Skin epidermis (tissue), 12 donors: ENCODE measurements around the gene PPT1.
A peak's percentile ranks its signal among the peaks of the same experiment; 100 is the strongest.
"Not testable (repeated sequence)": the region's sequence is repeated elsewhere in the genome, so short reads cannot be mapped to it uniquely, and the experiment has no call there.

Experiments
- H3K27ac ChIP-seq, 21 experiments: fragments of 200-600 bp; sonication (generic) in 11 of 21; one replicate each; pipeline ENCODE4 v1.5.0; 2020; ENCODE audit warnings: mild to moderate bottlenecking in 3 of 21, inconsistent platforms in 2 of 21, moderate library complexity in 2 of 21
- H3K4me3 ChIP-seq, 7 experiments: fragments of 200-600 bp; sonication (generic) in 2 of 7; one replicate each; pipeline ENCODE4 v1.5.0; 2020; ENCODE audit warnings: inconsistent platforms in 2 of 7, mild to moderate bottlenecking in 2 of 7, moderate library complexity in 1 of 7

The PPT1 gene

DNA sequence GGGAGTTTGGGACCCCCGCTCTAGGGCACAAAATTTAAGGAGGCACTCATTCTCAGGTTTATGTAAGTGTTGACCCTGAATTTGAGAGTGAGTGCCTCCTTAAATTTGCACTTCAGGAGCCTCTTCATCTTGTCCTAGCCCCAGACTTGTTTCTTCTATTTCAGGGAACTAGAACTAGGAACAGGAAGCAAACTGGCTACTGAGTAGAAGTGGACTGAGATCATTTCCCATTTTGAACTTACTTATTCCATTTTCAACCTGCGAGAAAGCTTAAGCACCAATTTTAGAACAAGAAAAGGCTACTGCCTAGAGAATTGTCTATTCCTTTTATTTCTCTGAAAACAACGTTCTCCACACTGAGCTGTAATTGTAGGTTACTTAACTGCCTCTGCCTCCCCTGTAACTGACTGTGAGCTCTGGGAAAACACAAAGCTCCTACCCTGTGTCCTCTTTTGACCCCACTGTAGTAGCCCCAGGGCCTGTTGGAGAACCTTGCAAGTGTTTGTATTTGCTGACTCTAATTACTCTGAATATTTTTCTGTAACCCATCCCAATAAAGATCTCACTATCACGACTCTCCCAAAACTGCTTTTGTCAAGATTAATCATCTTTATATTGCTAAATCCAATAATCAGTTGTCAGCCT lies 2.5 kb downstream of the PPT1 start:
- Histone ChIP-seq H3K27ac (peak overlapping the region in 7 of 21 experiments; percentile 4 to 59 (median 36)), H3K4me3 (no peak overlapping the region)

GRCh38 chr1:40092706-40093639 lies 4.1 kb downstream of the PPT1 start:
- Histone ChIP-seq H3K4me3 (no peak overlapping the region), H3K27ac (peak overlapping the region in 2 of 21 experiments; percentile 29 to 59)

GRCh38 chr1:40092241-40092640 lies 4.8 kb downstream of the PPT1 start:
- no peak overlapping the region for H3K4me3 ChIP-seq

GRCh38 chr1:40090652-40091355 lies 6.2 kb downstream of the PPT1 start:
- Histone ChIP-seq H3K27ac (no peak overlapping the region), H3K4me3 (no peak overlapping the region)

More at GRCh38 chr1:40092241-40092640, 4.8 kb downstream of the PPT1 start:
- H3K27ac ChIP-seq: no peak overlapping the region

DNA sequence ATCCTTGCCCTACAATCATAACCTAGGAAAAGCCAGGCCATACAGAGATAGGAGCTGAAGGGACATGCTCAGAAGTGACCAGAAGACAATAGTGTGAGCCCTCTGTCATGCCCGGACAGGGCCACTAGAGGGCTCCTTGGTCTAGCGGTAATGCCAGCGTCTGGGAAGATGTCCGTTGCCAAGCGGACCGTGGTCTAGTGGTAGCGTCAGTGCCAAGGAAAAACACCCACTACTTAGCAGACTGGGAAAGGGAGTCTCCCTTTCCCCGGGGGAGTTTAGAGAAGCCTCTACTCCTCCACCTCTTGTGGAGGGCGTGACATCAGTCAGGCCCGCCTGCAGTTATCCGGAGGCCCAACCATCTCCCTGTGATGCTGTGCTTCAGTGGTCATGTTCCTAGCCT lies 12.3 kb downstream of the PPT1 start:
- H3K4me3 ChIP-seq, H3K27ac ChIP-seq: not testable (repeated sequence)

DNA sequence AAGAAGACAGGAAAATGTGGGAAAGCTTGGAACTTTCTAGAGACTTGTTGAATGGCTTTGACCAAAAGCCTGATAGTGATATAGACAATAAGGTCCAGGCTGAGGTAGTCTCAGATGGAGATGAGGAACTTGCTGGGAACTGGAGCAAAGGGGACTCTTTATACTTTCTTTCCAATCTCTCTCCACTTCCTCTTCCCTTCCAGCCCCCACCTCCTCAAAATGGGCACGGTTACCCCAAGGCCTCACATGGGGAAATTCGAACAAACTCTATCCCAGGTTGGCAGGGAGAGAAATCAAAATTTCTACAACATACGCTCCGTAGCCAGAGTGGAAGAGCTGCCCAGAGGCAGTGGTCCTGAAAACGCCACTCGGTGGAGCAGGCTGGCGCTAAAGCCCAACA lies 15.2 kb downstream of the PPT1 start:
- H3K4me3 ChIP-seq: no peak overlapping the region
- no peak overlapping the region for H3K27ac ChIP-seq

- Histone ChIP-seq H3K27ac (peak overlapping the region in 5 of 21 experiments; percentile 6 to 50 (median 32)), H3K4me3 (no peak overlapping the region)
These were observed 17.2 kb downstream of the PPT1 start for GRCh38 chr1:40079774-40080400.

DNA sequence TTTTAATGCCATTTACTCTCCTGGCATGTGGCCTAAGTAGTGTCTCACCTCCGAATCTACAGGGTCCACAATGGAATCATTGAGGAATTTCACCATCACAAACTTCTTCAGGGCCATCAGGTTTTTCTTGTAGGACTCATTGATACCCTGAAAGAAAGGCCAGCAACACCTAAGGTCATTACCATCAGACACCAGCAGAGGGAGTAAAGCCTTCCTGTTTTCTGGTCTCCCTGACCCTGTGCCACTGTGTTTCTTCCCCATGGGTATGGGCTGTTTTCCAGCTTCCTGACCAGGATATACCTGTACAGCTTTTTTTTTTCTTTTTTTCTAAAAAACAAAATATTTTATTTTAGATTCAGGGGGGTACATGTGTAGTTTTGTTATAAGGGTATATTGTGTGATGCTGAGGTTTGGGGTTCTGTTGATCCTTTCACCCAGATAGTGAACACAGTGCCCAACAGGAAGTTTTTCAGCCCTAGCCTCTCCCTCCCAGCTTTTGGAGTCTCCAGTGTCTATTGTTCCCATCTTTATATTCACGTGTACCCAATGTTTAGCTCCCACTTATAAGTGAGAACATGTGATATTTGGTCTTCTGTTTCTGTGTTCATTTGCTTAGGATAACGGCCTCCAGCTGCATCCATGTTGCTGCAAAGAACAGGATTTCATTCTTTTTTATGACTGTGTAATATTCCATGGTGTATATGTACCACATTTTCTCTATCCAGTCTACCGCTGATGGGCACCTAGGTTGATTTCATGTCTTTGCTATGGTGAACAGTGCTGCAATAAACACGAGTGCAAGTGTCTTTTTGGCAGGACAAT lies 18.3 kb downstream of the PPT1 start:
- no peak overlapping the region for H3K4me3 ChIP-seq
- H3K27ac ChIP-seq: peak overlapping the region in 1 of 21 experiments; percentile 64

DNA sequence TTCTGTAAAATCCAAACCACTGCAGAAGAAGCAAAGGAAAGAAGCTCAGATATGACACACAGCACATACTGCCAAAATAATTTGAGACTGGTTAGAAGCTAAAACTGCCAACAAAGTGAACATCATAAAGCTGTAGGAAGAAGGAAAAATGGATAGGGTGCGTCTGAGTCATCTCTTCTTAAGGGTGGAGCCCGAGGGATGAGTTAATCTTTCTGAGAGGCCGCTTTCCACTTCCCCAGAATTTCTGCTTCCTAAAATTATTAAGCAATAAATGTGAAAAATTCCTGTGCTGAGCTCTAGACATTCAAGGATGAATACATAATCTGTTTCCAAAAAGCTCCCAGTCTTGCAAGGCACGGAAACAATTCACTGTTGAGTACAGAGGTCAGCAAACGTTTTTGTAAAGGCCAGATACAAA lies 20.1 kb downstream of the PPT1 start:
- no peak overlapping the region for H3K4me3 ChIP-seq
- H3K27ac ChIP-seq: peak overlapping the region in 15 of 21 experiments; percentile 14 to 71 (median 46)

DNA sequence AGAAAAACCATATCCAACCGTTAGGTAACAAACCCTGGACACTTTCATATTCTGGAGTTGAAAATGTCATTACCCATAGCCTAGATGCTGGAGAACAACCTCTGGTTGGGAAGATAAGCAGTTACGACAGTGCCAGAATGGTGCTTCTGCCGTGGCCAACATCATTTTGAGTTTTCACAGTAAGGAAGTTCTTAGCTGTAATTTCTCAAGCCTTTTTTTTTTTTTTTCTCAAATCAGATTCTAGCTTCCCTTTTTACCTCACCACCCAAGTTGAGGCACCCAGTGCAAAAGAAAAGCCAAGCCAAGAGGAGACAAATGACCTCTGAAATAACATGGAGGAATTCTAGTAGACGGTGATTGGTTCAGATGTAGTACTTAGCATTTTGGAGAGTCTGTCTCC lies 21.8 kb downstream of the PPT1 start:
- Histone ChIP-seq H3K4me3 (no peak overlapping the region), H3K27ac (peak overlapping the region in 2 of 21 experiments; percentile 9 to 71)

GRCh38 chr1:40073062-40073461 lies 24.0 kb downstream of the PPT1 start:
- H3K27ac ChIP-seq: no peak overlapping the region
- H3K4me3 ChIP-seq: no peak overlapping the region

DNA sequence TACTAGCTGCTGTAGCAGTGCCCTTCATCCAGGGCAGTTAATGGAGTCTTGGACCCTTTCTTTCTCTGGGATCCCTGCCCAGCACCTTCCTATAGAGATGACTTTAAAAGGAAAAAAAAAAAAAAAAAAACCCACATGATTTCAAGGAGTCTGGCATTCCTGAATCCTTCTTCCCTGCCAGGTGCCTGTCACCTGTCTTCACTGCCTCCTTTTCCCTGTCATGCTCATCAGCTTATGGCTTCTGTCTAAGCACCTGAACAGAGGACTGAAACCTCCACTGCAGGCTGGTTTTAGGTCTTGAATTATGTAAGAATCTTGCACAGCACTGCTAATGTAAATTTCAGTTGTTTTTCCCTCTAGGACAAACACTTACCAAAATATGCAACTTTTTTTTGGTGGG lies 24.9 kb downstream of the PPT1 start:
- H3K4me3 ChIP-seq: no peak overlapping the region
- H3K27ac ChIP-seq: no peak overlapping the region

DNA sequence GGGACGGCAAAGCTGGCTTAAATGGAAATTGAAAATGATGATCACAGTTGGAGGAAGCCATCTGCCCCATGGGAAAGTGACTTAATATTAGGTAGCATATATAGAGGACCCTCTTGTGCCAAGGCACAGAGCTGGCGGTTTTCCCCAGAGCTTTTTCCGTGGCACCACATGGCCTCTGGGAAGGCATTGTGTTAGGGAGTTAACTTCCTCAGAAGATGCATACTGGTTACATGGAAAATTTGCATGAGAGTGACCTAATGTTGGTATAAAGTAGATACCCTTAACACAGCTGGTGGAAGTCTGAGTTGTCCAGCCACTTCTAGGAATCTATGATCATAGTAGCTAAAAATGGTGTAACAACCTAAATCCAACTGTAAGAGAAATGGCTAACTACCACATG lies 29.2 kb downstream of the PPT1 start:
- Histone ChIP-seq H3K4me3 (no peak overlapping the region), H3K27ac (peak overlapping the region in 1 of 21 experiments; percentile 18)

DNA sequence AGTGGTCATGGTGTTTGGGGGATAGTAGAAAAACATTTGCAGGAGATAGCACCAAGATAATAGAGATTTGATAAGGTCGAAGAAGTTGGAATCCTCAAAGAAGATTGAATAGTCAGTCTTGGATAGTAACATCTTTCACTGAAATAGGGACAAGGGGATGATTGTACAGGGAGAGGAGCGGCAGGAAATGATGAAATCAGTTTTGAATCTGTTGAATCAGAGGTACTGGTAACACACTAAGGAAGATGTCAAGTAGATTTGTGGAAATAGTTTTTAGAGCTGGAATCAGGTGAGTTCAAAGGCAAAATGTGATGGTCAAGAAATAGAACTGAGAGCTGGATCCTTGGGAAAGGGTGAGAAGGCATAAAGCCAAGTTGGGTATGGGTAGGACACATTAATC lies 30.0 kb downstream of the PPT1 start:
- Histone ChIP-seq H3K27ac (no peak overlapping the region), H3K4me3 (no peak overlapping the region)

- H3K27ac ChIP-seq: peak overlapping the region in 12 of 21 experiments; percentile 4 to 86 (median 49)
- H3K4me3 ChIP-seq: no peak overlapping the region
These were observed 32.1 kb downstream of the PPT1 start for GRCh38 chr1:40064797-40065499.

GRCh38 chr1:40059960-40060750 lies 36.9 kb downstream of the PPT1 start:
- Histone ChIP-seq H3K4me3 (no peak overlapping the region), H3K27ac (peak overlapping the region in 17 of 21 experiments; percentile 11 to 88 (median 66))

DNA sequence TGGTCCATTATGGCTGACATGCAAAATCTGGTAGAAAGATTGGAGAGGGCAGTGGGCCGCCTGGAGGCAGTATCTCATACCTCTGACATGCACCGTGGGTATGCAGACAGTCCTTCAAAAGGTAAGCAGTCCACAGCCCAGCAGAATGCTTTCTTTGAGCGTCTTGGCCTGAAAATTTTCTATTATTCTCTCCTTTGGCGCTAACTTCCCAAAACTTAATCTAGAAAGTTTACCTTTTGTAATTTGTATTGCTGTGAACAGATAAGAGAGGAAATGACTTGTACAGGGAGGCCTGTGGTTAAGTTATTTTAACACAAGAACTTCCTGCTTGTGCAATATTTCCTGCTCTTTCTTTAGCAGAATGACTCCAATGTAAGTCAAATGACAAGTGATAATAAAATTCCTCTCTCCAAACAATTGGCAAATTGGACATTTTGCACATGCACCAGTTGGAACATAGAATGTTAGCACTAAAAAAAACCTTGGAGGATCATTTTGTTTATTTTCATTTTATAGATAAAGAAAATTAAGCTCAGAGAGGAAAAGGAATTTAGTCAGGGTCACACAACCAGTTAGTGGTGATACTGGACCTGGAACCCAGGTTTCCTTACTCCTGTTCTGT lies 37.6 kb downstream of the PPT1 start:
- Histone ChIP-seq H3K27ac (peak overlapping the region in 14 of 21 experiments; percentile 11 to 88 (median 68)), H3K4me3 (no peak overlapping the region)
